Measurements from ENCODE around the gene BOD1L2. TPM values are rescaled to one million over a fixed set of nuclear protein-coding genes. Genes with fewer than 3 reads are reported as not detected.
A peak's percentile ranks its signal among the peaks of the same experiment; 100 is the strongest.

Gene BOD1L2
- total and polyA plus RNA-seq, 8 donors, result not detected

- intact Hi-C loops (cut with DNase I; ENCODE audit: low total_unique reads), result no loop called here
- WGBS, 5 donors, result 54 to 81% (median 76%) methylated on average over 4 of the region's 4 CpGs
- no peak for TF ChIP-seq POLR2AphosphoS5 (IDR thresholded peaks at IDR 0.05)
- TF ChIP-seq POLR2A (IDR thresholded peaks at IDR 0.05), result no peak
- no peak for TF ChIP-seq EP300 (IDR thresholded peaks at IDR 0.05)
- TF ChIP-seq CTCF (IDR thresholded peaks at IDR 0.05), result no peak
These were observed 33.0 kb upstream of the BOD1L2 start for GRCh38 chr18:57113799-57114420.

DNA sequence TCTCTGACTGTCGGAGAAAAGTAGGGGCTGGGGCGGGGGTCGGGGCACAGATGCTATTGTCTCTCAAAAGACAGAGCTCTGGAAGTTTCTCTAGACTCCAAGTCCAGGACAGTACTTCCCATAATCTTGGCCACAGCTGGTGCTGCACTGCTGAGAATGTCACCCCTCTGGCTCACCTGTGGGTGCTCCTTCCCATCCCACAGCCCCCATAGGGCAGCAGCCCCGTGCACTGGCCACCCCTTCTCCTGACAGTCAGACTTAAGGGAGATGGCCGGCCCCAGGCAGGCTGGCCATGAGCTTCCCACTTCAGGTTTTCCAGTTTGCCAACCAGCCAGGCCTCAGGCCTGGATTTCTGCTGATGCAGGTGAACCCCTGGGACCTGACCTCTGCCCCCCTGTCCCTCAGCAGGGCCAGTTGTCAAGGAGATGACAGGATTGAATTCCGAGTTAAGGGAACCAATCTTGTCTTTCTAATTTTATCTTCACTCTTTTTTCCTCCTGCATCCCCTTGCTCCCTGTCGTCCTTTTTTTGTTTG, 30.2 kb upstream of the BOD1L2 start:
- intact Hi-C loops (cut with DNase I; ENCODE audit: low total_unique reads), result no loop called here
- TF ChIP-seq POLR2AphosphoS5 (IDR thresholded peaks at IDR 0.05) (no peak), CTCF (IDR thresholded peaks at IDR 0.05) (no peak), POLR2A (IDR thresholded peaks at IDR 0.05) (no peak), EP300 (IDR thresholded peaks at IDR 0.05) (no peak)

More at GRCh38 chr18:57113799-57114420, 33.0 kb upstream of the BOD1L2 start:
- Histone ChIP-seq H3K27me3 (no peaks in the 10 kb centered on the region), H3K4me3 (no peak overlapping the region), H3K4me1 (no peaks in the 10 kb centered on the region), H3K27ac (no peak overlapping the region), H3K36me3 (no peaks in the 10 kb centered on the region), H3K9me3 (no peaks in the 10 kb centered on the region)
- peak in 1 of 2 donors; percentile 14 for DNase-seq

DNA sequence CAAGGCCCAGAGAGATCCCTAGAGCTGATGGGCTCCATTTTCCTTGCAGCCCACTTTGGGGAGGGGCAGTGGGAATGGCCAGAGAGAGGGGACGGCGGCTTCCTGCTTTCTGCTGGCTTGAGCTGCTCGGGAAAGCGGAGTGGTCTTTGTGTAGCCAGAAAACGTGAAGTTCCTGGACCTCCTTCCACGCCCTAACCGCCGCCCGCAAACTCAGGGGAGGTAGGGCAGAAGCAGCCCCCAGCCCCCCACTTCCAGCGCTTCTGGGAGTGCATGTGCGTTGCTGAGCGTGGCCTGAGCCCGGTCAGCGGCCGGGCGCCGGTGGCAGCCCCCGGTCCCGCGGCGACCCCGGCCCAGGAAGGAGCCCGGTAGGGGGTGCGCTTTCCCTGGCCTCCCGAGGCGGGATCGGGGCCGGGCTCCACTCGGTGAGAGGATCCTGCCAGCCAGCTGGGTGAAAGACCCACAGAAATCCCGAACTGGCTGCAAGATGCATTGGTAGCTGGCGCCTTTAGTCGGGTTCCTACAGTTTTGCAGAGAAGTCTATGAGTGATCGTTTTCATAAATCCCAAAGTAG, 25.3 kb upstream of the BOD1L2 start:
- peaks cover 0 to 44% (median 22%) of the 10 kb centered on the region in 3 donors for H3K27me3 ChIP-seq
- peak in 1 of 2 donors; percentile 5 for DNase-seq
- H3K36me3 ChIP-seq, result no peaks in the 10 kb centered on the region
- no peaks in the 10 kb centered on the region for H3K9me3 ChIP-seq
- H3K27ac ChIP-seq, result no peak overlapping the region
- TF ChIP-seq EP300 (IDR thresholded peaks at IDR 0.05), result no peak
- no peak for TF ChIP-seq POLR2A (IDR thresholded peaks at IDR 0.05)
- no peak for TF ChIP-seq POLR2AphosphoS5 (IDR thresholded peaks at IDR 0.05)
- TF ChIP-seq CTCF (IDR thresholded peaks at IDR 0.05), result no peak
- whole genome bisulfite sequencing, 5 donors, result 9 to 15% (median 9%) methylated on average over 10 to 33 of the region's 33 CpGs
- intact Hi-C loops (cut with DNase I; ENCODE audit: low total_unique reads), result no loop called here
- no peak overlapping the region for H3K4me3 ChIP-seq
- H3K4me1 ChIP-seq, result peaks cover 0 to 7% (median 0%) of the 10 kb centered on the region in 4 donors

More for the DNA sequence above, 30.2 kb upstream of the BOD1L2 start:
- Histone ChIP-seq H3K9me3 (no peaks in the 10 kb centered on the region), H3K27ac (no peak overlapping the region), H3K4me3 (no peak overlapping the region), H3K27me3 (peaks cover 0 to 10% (median 7%) of the 10 kb centered on the region in 3 donors), H3K4me1 (peaks cover 0 to 2% (median 0%) of the 10 kb centered on the region in 4 donors), H3K36me3 (no peaks in the 10 kb centered on the region)
- no peak for DNase-seq
- WGBS, 5 donors, result 51 to 66% (median 59%) methylated on average over 7 of the region's 7 CpGs

- no peak for TF ChIP-seq POLR2AphosphoS5 (IDR thresholded peaks at IDR 0.05)
- TF ChIP-seq POLR2A (IDR thresholded peaks at IDR 0.05), result no peak
- TF ChIP-seq CTCF (IDR thresholded peaks at IDR 0.05), result no peak
- TF ChIP-seq EP300 (IDR thresholded peaks at IDR 0.05), result no peak
- DNase-seq, result no peak
- intact Hi-C loops (cut with DNase I; ENCODE audit: low total_unique reads), result no loop called here
- Histone ChIP-seq H3K27me3 (peaks cover 0 to 57% (median 22%) of the 10 kb centered on the region in 3 donors), H3K27ac (no peak overlapping the region), H3K9me3 (no peaks in the 10 kb centered on the region), H3K4me1 (peaks cover 0 to 7% (median 0%) of the 10 kb centered on the region in 4 donors), H3K4me3 (no peak overlapping the region), H3K36me3 (no peaks in the 10 kb centered on the region)
- WGBS, 5 donors, result 19 to 31% (median 23%) methylated on average over 6 of the region's 6 CpGs
These were observed 23.9 kb upstream of the BOD1L2 start for GRCh38 chr18:57122936-57123510.
